8988T (cell line): Measurements from ENCODE around the gene CDADC1.

Source experiments
- DNase-seq: peaks from one replicate; pipeline ENCODE4 v3.0.0; 2011

CDADC1 gene

DNA sequence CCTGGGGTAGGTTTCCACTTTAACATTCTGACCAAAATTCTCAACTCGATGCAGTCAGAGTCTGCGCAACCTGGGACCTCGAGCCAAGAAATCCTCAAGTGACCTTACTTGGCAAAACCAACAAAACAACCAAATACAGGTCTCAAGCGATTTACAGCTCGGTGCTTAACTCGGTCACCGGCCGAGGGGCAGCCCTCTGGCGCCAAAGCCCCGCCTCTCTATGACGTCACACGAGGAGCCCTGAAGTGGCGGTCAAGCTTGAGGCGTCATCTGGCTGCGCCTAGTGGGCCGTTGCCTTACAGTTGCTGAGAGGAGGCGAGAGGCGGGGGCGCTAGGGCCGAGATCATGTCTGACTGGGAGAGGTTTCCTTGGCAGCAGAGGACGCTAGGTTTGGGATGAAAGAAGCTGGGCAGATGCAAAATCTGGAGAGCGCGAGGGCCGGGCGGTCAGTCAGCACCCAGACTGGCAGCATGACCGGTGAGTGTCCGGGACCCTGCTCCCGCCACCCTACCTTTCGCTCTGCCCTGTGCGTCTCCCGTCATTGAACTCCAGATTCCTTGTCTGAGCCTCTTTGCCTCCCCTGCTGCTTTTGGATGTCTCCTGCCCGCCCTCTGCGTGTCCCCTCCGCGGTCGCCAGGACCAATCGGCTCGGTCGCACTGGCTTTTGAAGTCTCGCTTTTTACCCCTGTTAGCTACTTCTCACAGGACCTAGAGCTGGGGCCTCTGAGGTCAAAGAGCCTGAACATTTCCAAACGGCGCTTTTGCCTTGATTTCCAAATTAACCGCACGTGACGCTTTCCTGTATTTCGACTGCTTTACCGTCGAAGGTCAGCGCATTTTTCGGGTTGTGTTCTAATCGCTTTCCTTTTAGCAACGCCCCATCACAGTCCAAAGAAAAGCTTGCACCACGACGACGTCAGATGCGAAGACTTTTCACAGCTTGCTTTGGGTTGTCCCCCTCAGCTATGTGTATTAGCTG lies at the start of gene CDADC1:
Gene CDADC1 (plus strand): TSS at position 283 of the 979 bp plus-strand sequence. CDS start 113 bp downstream, at position 396.
- peak; percentile 73 for DNase-seq

DNA sequence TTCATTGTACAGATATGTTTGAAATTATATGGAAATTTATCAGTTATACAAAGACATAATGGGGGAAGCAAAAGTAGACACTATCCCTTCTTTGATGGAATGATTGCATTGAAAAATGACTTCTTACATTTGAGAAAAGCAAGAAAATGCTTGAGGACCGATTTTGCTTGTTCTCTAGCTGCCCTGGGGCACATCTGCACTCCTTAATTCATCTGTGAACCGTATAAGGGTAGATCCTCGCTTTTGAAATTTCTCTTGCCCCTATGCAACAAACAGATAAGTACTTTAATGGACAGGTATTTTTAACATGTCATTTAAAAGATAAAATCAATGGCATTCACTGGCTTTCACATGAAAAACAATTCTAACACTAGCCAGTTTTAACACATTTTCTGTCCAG lies 41.1 kb upstream of the CDADC1 start:
- DNase-seq, result no peak

DNA sequence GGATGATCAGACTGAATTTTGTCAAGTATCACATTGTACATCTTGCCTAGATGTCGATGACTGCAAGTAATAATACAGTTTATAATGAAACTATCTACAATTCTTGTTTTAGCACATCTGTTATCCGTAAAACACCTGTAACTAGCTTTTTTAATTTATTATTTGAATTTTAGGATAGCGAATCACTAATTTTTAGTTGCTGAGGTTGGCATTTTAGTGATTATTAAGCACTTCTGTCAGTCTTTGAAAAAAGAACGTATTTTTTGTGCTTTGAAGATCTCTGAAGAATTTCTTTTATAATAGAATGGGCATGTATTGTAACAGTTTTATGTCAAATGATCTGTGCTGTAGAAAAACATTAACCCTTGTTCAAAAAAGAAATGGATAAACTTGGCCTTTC lies 39.1 kb upstream of the CDADC1 start:
- no peak for DNase-seq

DNA sequence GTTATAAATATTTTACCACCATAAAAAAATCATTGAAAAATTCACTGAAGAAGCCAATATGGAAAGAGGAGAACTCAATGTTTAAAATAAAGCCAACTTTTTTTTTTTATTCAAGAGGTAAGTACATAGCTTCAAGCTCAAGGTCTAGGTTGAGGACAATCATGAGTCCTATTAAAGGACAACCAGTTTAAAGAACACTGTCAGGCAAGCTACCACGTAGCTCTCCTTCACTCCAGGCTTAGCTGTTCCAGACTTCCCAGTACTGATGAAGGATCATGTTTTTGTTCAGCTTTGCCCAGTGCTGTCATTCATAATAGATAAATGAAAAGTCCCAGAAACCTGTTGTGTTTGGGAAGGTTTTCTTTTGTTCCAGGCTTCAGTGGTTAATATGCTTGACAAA lies 37.6 kb upstream of the CDADC1 start:
- DNase-seq, result no peak

DNA sequence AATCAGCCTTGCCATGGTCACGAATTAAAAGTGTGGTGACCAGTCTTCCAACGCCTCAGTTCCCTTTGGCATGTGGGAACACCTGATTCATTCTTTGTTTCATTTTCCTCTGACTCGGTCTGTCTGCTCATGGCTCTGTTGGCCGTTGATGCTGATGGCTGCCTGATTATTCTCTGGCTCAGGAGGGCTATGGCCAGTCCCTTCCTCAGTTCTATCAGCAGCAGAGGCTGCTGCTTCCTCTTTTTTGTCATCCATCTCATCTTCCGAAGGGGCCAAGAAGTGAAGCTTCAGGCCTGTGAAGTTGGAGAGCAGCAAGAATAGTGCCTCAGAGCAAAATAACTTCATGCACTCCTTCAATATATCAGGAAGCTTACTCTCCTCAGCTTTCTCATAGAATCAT lies 37.1 kb upstream of the CDADC1 start:
- no peak for DNase-seq

DNA sequence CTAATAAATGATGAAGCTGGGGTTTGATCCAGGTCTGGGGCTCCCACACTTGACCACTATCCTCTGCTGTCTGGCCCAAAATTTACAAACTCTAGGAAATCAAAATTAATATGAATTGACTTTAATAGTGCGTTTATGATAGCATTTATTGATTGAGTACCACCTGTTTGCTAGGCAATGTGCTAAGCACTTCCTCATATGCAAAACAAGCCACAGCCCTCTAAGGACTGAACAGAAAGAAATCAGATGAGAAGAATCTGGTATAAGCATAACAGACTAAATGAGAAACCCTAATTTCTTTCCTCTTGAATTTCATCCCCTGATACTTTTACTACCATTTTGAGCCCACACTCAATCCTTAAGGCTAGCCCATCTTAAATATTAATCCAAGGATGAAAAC lies 34.2 kb upstream of the CDADC1 start:
- no peak for DNase-seq

DNA sequence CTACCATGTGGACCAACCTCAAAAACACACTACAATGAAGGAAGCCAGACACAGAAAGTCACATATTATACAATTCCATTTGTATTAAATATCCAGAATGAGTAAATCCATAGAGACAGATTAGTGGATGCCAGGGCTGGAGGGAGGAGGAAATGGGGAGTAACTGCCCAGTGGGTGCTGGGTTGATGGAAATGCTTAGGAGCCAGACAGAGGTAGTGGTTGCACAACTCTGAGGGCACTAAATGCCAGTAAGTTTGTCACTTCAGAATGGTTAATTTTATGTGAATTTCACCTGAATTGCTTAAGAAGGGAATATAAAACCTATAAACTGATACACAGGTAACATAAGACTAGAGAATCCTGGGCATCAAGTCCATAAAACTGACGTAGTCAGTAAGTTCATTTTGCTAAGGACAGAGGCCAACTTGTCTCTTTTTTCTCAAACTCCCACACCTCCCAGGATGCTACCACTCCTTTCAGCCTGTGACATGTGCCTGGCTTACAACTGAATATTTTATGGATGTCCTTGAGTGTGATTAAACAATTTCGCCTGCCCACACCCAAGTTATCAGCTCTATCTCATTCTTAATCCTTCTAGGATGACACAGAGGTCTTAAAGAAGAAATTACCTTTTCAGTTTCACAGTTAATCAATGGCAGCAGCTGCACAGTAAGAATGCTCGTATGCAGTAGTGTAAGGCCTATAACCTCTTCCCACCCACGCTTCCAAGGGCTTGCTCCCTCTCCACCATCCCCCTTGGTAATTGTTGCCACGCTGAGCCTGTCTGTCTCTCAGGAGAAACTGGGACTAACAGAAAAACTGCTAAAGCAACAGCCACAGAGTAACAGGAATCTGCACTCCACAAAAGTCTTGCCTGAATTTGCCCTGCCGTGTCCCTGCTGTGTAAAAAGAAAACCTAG lies 33.5 kb upstream of the CDADC1 start:
- DNase-seq, result no peak

DNA sequence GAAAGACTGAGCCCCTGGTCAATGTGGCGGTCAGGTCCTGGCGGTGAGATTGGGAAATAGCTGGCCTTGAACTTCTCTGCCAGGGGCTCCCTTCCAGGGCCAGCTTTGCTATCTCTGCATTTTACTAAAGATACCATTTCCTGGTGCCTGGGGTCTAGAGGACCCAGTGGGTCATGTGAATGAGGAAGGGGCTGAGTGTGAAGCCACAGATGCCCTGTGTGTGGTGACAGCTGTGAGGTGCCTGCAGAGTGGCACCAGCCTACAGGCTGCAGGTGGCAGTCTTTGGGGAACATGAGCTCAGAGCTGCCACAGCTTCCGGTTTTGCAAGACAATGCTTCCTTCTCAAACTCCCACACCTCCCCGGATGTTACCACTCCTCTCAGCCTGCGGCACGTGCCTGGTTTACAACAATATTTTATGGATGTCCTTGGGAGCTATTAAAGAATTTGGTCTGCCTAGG lies 32.8 kb upstream of the CDADC1 start:
- no peak for DNase-seq

DNA sequence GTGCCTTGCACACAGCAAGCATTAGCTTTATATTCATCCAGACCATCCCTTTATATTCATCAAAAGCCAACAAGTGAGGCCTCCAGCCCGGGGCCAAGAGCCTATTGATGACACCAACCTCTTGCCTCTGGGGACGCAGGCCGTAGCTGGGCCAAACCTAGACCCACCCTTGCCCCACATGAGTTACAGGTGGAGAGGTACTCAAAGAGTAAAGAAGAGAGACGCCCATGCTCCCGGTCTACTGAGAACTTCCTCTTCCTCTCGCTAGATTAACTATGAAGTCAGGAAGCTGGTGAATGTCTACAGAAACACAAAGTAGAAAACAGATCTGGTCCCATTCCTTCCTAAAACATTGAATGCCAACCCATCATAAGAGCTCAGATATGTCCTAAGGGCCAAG lies 31.4 kb upstream of the CDADC1 start:
- no peak for DNase-seq

DNA sequence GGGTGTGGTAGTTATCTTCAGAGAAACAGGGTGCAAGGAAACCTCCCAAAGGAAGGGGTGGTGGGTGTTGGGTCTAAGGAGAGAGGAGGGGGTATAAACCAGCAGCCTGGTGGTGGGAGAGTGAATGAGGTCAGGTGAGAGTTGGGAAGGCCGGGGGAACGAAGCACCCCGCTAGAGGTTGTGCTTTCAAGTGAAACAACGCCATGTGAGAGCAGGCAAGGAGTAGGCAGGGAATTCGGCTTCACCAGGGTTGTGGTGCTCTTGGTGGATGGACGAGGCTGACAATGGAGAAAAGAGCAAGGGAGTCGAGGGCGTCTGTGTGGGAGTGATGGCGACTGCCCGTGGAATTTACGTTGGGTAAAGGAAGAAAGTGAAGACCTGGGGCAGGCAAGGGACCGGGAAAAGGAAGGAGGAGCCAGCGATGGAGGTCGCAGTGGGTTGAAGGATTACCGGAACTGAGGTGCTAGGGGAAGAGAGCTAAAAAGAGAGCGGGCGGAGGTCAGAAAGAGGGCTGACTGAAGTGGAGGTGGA lies 29.7 kb upstream of the CDADC1 start:
- no peak for DNase-seq

DNA sequence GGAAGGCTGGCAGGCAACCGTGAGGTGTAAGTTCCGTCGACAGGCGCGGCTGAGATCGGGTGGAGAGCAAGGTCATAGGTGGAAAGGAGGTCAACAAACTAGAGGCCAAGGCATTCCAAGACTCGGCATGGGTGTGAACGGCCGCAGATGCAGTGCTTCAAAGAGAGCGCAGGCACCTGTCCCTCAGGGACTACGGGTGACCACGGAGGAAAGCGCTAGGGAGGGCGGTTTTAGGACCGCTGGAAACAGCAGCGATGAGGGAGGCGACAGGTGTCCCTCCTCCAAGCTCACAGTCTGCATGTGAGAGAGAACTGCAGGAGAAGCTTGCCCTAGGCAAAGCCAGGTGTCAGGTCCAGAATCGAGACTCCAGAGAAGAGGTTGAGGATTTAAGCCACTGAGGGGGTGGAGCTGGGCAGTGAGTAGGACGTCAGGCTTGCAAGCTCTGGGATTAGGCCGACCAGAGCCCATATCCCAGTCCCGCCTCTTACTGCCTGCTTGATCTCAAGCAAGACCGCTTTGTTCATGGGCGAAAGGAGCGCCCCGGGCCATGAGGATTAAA lies 29.2 kb upstream of the CDADC1 start:
- DNase-seq, result no peak

DNA sequence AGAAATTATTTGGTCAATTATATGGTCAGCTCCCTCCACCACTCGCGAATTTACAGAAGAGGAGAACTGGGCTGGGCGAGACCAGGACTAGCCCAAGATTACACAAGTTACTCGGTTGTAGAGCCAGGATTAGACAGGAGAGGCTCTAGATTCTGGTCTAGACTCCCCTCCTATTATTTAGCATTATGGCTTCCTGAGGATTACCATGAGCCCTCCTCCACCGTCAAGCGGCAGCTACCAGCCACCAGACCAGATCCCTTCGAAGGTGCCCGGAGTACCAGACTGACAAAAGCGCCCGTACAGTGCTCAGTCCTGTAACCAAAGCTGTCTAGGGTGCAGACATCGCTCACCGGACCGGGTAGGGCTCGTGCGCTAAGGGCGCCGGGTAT lies 28.1 kb upstream of the CDADC1 start:
- DNase-seq, result no peak

DNA sequence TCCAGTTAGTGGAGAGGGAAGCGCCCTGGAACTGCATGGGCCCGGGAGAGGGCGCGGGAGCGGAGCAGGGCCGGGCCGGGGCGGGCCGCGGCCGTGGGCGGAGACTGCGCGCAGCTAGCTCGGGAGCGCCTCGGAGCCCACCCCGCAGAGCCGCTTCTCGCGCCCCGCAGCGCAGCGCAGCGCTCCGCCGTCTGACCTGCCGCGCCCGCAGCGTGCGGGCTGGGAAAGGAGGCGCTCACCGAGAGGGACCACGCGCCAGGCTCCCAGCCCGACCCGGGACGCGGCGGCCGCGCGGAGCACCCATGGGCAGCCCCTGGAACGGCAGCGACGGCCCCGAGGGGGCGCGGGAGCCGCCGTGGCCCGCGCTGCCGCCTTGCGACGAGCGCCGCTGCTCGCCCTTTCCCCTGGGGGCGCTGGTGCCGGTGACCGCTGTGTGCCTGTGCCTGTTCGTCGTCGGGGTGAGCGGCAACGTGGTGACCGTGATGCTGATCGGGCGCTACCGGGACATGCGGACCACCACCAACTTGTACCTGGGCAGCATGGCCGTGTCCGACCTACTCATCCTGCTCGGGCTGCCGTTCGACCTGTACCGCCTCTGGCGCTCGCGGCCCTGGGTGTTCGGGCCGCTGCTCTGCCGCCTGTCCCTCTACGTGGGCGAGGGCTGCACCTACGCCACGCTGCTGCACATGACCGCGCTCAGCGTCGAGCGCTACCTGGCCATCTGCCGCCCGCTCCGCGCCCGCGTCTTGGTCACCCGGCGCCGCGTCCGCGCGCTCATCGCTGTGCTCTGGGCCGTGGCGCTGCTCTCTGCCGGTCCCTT lies 27.5 kb upstream of the CDADC1 start, which contains the start of gene MLNR:
Gene MLNR (plus strand): TSS at position 303 of the 820 bp plus-strand sequence. CDS start 0 bp downstream, at position 303.
- no peak for DNase-seq

DNA sequence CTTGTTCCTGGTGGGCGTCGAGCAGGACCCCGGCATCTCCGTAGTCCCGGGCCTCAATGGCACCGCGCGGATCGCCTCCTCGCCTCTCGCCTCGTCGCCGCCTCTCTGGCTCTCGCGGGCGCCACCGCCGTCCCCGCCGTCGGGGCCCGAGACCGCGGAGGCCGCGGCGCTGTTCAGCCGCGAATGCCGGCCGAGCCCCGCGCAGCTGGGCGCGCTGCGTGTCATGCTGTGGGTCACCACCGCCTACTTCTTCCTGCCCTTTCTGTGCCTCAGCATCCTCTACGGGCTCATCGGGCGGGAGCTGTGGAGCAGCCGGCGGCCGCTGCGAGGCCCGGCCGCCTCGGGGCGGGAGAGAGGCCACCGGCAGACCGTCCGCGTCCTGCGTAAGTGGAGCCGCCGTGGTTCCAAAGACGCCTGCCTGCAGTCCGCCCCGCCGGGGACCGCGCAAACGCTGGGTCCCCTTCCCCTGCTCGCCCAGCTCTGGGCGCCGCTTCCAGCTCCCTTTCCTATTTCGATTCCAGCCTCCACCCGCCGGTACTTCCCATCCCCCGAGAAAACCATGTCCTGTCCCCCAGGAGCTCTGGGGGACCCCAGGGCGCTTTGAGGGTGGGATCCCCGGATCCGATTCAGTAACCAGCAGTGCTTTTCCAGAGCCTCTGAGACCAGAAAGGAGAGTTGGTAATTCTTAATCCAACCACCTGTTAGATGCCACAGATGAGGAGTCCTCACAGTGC lies 26.7 kb upstream of the CDADC1 start:
- no peak for DNase-seq

DNA sequence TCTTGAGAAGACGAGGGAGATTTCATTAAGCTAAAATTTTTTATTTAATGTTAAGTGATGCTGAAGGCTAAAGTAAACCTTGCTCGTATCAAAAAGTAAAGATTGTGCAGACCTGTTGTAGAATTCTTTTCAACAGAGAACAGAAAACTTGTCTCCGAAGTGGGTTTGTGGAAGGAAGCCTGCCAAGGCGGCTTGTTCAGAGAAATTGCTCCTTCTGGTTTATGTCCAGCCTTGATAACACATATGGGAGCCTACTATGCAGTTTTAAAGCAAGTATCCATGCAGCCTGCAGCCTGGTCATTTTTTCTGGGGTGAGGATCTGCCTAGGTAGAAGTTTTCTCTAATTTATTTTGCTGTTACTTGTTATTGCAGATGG lies 26.1 kb upstream of the CDADC1 start:
- DNase-seq, result no peak

DNA sequence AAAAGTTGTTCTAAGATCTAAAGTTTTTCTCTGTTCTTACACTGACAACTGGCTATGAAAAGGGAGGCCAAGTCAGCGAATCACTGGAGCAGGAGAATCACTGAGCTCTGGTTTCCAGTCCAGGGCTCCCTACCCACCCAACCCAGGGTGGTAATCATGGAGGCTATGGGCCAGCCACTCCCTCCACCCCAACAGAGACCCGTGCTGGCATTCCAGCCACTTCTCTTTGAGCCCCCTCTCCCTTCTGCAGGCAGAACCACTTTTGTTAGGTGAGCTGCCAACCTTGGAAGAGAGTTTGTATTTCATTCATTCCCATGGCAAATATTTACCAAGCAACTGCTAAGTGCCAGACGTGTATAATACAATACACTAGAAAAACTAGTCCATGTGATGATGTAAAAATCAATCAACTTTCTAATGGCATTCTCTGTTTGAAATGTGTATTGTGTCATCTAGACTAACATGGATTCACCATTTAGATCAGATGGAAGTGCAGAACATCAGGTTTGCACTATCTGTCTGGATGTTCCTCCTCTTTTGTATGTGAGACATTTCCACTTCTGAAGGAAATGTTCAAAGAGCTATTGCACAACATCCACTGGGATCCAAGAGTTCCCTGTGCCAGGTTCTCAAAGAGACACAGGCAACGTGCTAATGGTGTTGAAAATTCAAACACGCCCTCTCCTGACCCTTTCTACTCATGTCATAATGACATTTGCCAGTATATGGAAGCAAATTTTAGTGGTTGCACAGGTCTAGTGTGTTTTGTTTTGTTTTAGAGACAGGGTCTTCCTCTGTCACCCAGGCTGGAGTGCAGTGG lies 22.3 kb upstream of the CDADC1 start:
- DNase-seq, result no peak

DNA sequence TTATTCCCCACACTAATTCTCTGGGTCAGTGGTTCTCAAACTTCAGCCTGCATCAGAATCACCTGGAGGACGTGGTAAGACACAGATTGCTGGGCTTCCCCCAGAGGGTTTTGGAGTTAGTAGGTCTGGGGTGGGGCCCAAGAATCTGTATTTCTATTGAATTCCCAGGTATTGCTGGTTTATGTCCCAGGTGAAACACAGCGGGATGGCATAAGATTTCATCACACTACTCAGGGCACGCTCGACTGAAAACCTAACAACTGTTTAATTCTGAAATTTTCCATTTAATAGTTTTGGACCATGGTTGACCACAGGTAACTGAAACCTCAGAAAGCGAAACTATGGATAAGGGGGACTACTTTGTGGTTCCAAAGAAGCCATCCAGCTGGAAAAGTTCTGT lies 21.1 kb upstream of the CDADC1 start:
- DNase-seq, result no peak

DNA sequence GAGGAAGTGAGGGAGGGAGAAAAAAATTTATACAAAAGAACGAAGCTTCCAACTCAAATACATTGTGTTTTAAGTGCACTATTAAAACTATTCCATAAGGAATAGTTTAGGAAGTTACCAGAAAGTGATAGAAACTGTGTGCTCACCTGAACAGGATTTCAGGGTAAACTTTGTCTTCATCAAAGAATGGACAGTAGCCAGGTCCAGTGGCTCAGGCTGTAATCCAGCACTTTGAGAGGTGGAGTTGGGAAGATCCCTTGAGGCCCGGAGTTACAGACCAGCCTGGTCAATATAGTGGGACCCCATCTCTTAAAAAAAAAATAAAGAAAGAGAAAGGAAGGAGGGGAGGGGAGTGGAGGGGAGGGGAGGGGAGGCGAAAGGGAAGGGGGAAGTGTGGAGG lies 13.0 kb upstream of the CDADC1 start:
- DNase-seq, result no peak

DNA sequence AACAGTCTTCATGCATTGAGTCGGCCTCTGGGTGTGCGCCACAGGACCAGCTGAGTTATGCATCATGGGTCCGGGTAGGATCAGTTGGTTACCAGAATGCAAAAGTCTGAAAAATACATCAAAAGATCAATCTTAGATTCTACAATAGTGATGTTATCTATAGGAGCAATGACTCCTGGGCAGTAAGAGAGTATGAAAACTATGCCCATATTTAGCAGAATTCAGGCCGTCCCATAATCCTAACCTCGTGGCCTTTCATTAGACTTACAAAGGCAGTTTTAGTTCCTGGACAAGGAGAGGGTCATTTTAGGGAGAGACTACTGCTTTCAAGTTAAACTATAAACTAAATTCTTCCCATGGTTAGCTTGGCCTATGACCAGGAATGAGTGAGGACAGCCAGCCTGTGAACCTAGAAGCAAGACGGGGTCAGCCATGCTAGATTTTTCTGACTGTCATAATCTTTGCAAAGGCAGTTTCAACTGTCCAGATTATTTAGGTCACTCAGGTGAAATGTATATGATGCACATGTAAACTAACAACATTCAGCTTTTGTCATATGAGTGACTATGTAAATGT lies 11.8 kb upstream of the CDADC1 start:
- DNase-seq, result no peak

DNA sequence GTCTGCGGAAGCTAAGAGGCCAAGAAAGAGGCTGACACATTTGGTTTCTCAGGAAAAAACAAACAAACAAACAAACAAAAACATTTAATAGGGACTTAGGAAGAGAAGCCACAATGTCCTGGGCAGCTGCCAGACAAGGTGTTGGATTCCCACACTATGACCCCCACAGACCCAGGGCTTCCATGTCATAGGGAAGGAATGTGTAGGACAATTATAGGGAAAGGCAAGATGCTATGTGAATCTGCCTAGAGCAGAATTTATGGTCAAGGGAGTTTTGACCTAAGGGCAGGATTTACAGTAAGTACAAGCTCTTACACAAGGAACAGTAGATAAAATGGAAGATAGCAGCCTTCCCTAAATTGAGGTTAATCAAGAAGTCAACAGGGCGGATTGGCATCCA lies 9.1 kb upstream of the CDADC1 start:
- DNase-seq, result no peak
